Measurements from ENCODE around the gene FLRT2.

DNA sequence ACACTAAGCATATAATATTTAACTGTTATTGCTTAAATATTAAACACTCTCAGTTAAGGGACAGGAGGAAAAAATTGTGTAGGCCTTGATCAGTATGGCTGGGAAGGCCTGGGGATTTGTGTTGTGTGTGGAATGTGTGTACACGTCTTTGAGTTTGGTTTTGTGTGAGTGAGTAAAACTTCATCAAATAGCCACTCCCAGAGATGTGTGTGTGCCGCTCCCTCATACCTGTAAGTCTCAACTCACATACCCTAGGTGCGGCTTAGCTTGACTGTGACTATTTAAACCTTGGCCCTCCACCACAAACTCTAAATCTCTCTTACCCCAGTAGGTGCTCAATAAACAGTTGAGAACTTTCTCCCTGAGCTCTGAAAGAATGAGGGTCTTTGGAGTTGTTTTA lies 64.3 kb downstream of the FLRT2 start:
- no peak for TF ChIP-seq POLR2A (IDR thresholded peaks at IDR 0.05)
- TF ChIP-seq, protein P1, sequence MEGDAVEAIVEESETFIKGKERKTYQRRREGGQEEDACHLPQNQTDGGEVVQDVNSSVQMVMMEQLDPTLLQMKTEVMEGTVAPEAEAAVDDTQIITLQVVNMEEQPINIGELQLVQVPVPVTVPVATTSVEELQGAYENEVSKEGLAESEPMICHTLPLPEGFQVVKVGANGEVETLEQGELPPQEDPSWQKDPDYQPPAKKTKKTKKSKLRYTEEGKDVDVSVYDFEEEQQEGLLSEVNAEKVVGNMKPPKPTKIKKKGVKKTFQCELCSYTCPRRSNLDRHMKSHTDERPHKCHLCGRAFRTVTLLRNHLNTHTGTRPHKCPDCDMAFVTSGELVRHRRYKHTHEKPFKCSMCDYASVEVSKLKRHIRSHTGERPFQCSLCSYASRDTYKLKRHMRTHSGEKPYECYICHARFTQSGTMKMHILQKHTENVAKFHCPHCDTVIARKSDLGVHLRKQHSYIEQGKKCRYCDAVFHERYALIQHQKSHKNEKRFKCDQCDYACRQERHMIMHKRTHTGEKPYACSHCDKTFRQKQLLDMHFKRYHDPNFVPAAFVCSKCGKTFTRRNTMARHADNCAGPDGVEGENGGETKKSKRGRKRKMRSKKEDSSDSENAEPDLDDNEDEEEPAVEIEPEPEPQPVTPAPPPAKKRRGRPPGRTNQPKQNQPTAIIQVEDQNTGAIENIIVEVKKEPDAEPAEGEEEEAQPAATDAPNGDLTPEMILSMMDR (IDR thresholded peaks at IDR 0.05) = no peak

All from adrenal gland (tissue), 5 donors.